Choroid plexus epithelial cell (primary cell): ENCODE measurements around the gene RSPO3.

ENCODE experiments used
- DNase-seq: peaks from one replicate; pipeline ENCODE4 v3.0.0-alpha.2; 2010; ENCODE audit warnings: low read depth
- H3K4me3 ChIP-seq: 2 replicates; pipeline ENCODE4 v1.5.1; 2011; ENCODE audit warnings: low read depth, mild to moderate bottlenecking, control low read depth, low read length, moderate library complexity
- TF ChIP-seq, protein P1 (sequence below): conservative IDR thresholded peaks from 2 replicates; pipeline ENCODE4 v1.5.1; 2011; ENCODE audit warnings: low read depth, mild to moderate bottlenecking, control low read depth, inconsistent platforms, low read length, moderate library complexity

The RSPO3 gene

DNA sequence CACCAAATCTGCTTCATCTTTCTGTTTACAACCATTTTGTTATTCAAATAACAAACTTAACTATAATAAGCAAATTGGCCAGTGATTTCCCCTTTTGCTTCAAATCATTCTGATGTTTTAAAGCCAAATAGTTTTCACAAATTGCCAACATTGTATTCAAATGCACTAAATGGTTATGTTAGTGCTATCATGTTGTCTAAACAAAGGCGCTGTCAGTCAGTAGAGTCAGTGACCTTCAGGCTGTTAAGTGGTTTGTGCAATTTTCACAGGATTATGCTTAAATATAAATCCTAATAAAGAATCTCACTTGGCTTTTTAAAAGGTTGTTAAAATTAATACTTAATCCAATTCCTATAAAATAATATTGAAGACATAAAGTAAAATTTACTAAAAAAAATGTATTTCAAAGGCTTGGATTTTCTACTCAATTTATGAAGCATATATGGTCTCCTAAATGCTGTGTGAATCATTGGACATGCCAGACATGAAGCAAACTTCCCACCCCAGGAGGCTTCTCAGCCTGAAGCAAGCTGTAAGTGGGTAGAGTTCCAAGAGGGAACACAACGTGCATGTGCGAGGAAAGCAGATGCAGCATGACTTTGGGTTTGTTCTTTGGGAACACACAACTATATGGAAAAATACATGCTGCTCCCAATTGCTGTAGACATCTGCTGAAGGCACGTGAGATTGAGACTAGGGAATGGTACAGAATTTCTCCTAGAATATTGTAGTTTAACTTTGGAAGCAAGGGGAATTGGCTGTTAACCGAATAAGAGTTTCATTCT is 54.9 kb downstream of the RSPO3 start:
- H3K4me3 ChIP-seq: no peak overlapping the region
- DNase-seq: peak; percentile 75
- TF ChIP-seq, protein P1, sequence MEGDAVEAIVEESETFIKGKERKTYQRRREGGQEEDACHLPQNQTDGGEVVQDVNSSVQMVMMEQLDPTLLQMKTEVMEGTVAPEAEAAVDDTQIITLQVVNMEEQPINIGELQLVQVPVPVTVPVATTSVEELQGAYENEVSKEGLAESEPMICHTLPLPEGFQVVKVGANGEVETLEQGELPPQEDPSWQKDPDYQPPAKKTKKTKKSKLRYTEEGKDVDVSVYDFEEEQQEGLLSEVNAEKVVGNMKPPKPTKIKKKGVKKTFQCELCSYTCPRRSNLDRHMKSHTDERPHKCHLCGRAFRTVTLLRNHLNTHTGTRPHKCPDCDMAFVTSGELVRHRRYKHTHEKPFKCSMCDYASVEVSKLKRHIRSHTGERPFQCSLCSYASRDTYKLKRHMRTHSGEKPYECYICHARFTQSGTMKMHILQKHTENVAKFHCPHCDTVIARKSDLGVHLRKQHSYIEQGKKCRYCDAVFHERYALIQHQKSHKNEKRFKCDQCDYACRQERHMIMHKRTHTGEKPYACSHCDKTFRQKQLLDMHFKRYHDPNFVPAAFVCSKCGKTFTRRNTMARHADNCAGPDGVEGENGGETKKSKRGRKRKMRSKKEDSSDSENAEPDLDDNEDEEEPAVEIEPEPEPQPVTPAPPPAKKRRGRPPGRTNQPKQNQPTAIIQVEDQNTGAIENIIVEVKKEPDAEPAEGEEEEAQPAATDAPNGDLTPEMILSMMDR: no peak

GRCh38 chr6:127176146-127176545 is 57.7 kb downstream of the RSPO3 start:
- TF ChIP-seq, protein P1: no peak
- peak; percentile 42 for DNase-seq
- H3K4me3 ChIP-seq: no peak overlapping the region

- DNase-seq: peak; percentile 68
- TF ChIP-seq, protein P1: no peak
- H3K4me3 ChIP-seq: no peak overlapping the region
Observed at GRCh38 chr6:127177030-127177922, 58.8 kb downstream of the RSPO3 start.

- no peak overlapping the region for H3K4me3 ChIP-seq
- no peak for DNase-seq
- TF ChIP-seq, protein P1: no peak
Observed at GRCh38 chr6:127177923-127178231, 59.4 kb downstream of the RSPO3 start.

GRCh38 chr6:127178746-127179145 is 60.3 kb downstream of the RSPO3 start:
- peak; percentile 72 for DNase-seq
- H3K4me3 ChIP-seq: no peak overlapping the region
- TF ChIP-seq, protein P1: no peak

DNA sequence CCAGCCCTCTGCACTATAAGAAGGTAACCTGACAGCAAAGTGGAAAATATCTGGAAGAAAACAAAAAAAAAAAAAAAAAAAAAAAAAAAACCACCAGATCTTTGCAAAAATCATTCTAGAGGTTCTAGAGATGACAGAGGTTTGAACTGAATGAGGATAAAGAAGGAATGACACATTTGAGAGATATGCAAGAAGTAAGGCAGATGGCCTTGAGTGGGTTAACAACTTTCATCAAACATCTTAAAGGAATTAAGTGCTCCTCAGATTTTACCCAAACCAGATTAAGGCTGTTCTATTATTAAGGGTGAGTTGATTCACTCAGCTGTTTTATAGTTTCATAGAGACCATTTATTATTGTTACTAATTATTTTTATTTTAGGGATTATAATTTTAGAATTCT is 62.0 kb downstream of the RSPO3 start:
- TF ChIP-seq, protein P1: no peak
- no peak for DNase-seq
- no peak overlapping the region for H3K4me3 ChIP-seq
